DND-41 (cell line): ENCODE results near the gene FRMD7.

Source experiments
- ATAC-seq: fragments of 200-7000 bp; cut with Tn5 transposase; 3 replicates; pipeline ENCODE4 v1.9.1; 2021; ENCODE audit warnings: low read depth; ENCODE audit not compliant: insufficient read depth
- DNase-seq: peaks from one replicate; pipeline ENCODE4 v3.0.0-alpha.2; 2020
- H2AFZ ChIP-seq: 2 replicates; pipeline ENCODE4 v1.6.0; 2012; ENCODE audit warnings: low read depth, low read length
- H3K27ac ChIP-seq: 2 replicates; pipeline ENCODE4 v1.5.1; 2012; ENCODE audit warnings: low read length, inconsistent platforms
- H3K27me3 ChIP-seq: fragments of 200-600 bp; sonication (generic); 2 replicates; pipeline ENCODE4 v1.6.0; 2012; ENCODE audit warnings: low read length, mild to moderate bottlenecking, inconsistent platforms; ENCODE audit not compliant: insufficient read depth, poor library complexity
- H3K36me3 ChIP-seq: 2 replicates; pipeline ENCODE4 v1.5.1; 2012; ENCODE audit warnings: low read length, inconsistent platforms; ENCODE audit not compliant: insufficient read depth
- H3K4me1 ChIP-seq: 2 replicates; pipeline ENCODE4 v1.5.1; 2012; ENCODE audit warnings: mild to moderate bottlenecking, low read length; ENCODE audit not compliant: insufficient read depth
- H3K4me2 ChIP-seq: 2 replicates; pipeline ENCODE4 v1.6.0; 2012; ENCODE audit warnings: mild to moderate bottlenecking, moderate library complexity, low read length, inconsistent platforms; ENCODE audit not compliant: insufficient read depth
- H3K4me3 ChIP-seq, 2 experiments: fragments of 200-600 bp in 1 of 2; shearing (Covaris generic) in 1 of 2; 2 replicates each; pipeline ENCODE4 v1.5.1; 2012 to 2016; ENCODE audit warnings: inconsistent platforms in 2 of 2, low read length in 2 of 2, mild to moderate bottlenecking in 2 of 2, low read depth in 1 of 2, moderate library complexity in 1 of 2
- H3K79me2 ChIP-seq: 2 replicates; pipeline ENCODE4 v1.6.0; 2012; ENCODE audit warnings: low read length, inconsistent platforms; ENCODE audit not compliant: insufficient read depth
- H3K9ac ChIP-seq: 2 replicates; pipeline ENCODE4 v1.6.0; 2012; ENCODE audit warnings: low read depth, mild to moderate bottlenecking, inconsistent platforms, low read length, moderate library complexity
- H3K9me3 ChIP-seq: 2 replicates; pipeline ENCODE4 v1.5.1; 2012; ENCODE audit warnings: low read length, moderate library complexity, mild to moderate bottlenecking, inconsistent platforms; ENCODE audit not compliant: insufficient read depth, severe bottlenecking
- H4K20me1 ChIP-seq: 2 replicates; pipeline ENCODE4 v1.6.0; 2012; ENCODE audit warnings: low read length; ENCODE audit not compliant: insufficient read depth
- CTCF ChIP-seq: IDR thresholded peaks from 2 replicates; pipeline ENCODE4 v1.5.1; 2012; ENCODE audit warnings: borderline replicate concordance, low read length, moderate library complexity, mild to moderate bottlenecking; ENCODE audit not compliant: poor library complexity, severe bottlenecking; ENCODE audit errors: extremely low read depth
- EZH2 ChIP-seq: IDR thresholded peaks from 3 replicates; pipeline ENCODE4 v1.6.1; 2012; ENCODE audit warnings: borderline replicate concordance, low read depth, mild to moderate bottlenecking, moderate library complexity, low read length, inconsistent platforms; ENCODE audit not compliant: severe bottlenecking

Gene FRMD7

GRCh38 chrX:132041015-132041414 is 86.8 kb downstream of the FRMD7 start:
- no peak overlapping the region for H3K4me3 ChIP-seq
- peaks cover 39% of the 10 kb centered on the region; the same call in 1 of the 2 replicates for H4K20me1 ChIP-seq
- no peaks in the 10 kb centered on the region for H3K9me3 ChIP-seq
- H3K36me3 ChIP-seq = peaks cover 4% of the 10 kb centered on the region; the same call in 1 of the 2 replicates
- no peak overlapping the region for H2AFZ ChIP-seq
- no peak for TF ChIP-seq EZH2
- TF ChIP-seq CTCF = no peak
- no peaks in the 10 kb centered on the region for H3K27me3 ChIP-seq
- H3K4me2 ChIP-seq = no peak overlapping the region
- ATAC-seq = no peak
- 0 out of 2 replicates have a peak, but pooled peaks cover 1% of the 10 kb centered on the region for H3K4me1 ChIP-seq
- H3K27ac ChIP-seq = no peak overlapping the region
- H3K79me2 ChIP-seq = peaks cover 98% of the 10 kb centered on the region
- no peak overlapping the region for H3K9ac ChIP-seq
- no peak for DNase-seq

- H3K79me2 ChIP-seq = peaks cover 97% of the 10 kb centered on the region
- no peak overlapping the region for H2AFZ ChIP-seq
- H3K4me3 ChIP-seq = no peak overlapping the region
- H3K4me1 ChIP-seq = 0 out of 2 replicates have a peak, but pooled peaks cover 2% of the 10 kb centered on the region
- H3K4me2 ChIP-seq = no peak overlapping the region
- no peak overlapping the region for H3K27ac ChIP-seq
- no peak overlapping the region for H3K9ac ChIP-seq
- H3K36me3 ChIP-seq = peaks cover under 1% of the 10 kb centered on the region; the same call in 1 of the 2 replicates
- no peak for DNase-seq
- TF ChIP-seq EZH2 (no peak), CTCF (no peak)
- H4K20me1 ChIP-seq = peaks cover 42% of the 10 kb centered on the region; the same call in 1 of the 2 replicates
- no peaks in the 10 kb centered on the region for H3K27me3 ChIP-seq
- ATAC-seq = no peak
- H3K9me3 ChIP-seq = no peaks in the 10 kb centered on the region
Measured at GRCh38 chrX:132040066-132040465, 87.8 kb downstream of the FRMD7 start.

- Histone ChIP-seq H3K9ac (no peak overlapping the region), H3K27ac (no peak overlapping the region), H3K36me3 (peaks cover 5% of the 10 kb centered on the region; the same call in 1 of the 2 replicates), H3K9me3 (no peaks in the 10 kb centered on the region), H3K4me3 (no peak overlapping the region), H2AFZ (no peak overlapping the region), H4K20me1 (peaks cover 44% of the 10 kb centered on the region), H3K4me1 (peaks cover 16% of the 10 kb centered on the region; the same call in 1 of the 2 replicates), H3K4me2 (no peak overlapping the region), H3K79me2 (peaks cover 98% of the 10 kb centered on the region), H3K27me3 (no peaks in the 10 kb centered on the region)
- ATAC-seq (no peak), DNase-seq (no peak)
- TF ChIP-seq EZH2 = no peak
- TF ChIP-seq CTCF = no peak
Measured at GRCh38 chrX:132037479-132037993, 90.3 kb downstream of the FRMD7 start.

GRCh38 chrX:132034648-132035047 is 93.2 kb downstream of the FRMD7 start:
- TF ChIP-seq CTCF (no peak), EZH2 (no peak)
- peaks cover 9% of the 10 kb centered on the region; the same call in 1 of the 2 replicates for H3K36me3 ChIP-seq
- no peak overlapping the region for H2AFZ ChIP-seq
- H3K27ac ChIP-seq = no peak overlapping the region
- no peak for DNase-seq
- H3K79me2 ChIP-seq = peaks cover 98% of the 10 kb centered on the region
- peaks cover 36% of the 10 kb centered on the region for H3K4me1 ChIP-seq
- H3K9ac ChIP-seq = no peak overlapping the region
- no peak overlapping the region for H3K4me3 ChIP-seq
- H3K4me2 ChIP-seq = no peak overlapping the region
- H3K27me3 ChIP-seq = no peaks in the 10 kb centered on the region
- peaks cover 51% of the 10 kb centered on the region for H4K20me1 ChIP-seq
- no peak for ATAC-seq
- H3K9me3 ChIP-seq = no peaks in the 10 kb centered on the region
